ENCODE data around the gene SLC16A3. TPM values are rescaled to one million over a fixed set of nuclear protein-coding genes. Genes with fewer than 3 reads are reported as not detected.

SLC16A3 gene
- total RNA-seq, 1 experiment from 2014 or later = 28.7 TPM

DNA sequence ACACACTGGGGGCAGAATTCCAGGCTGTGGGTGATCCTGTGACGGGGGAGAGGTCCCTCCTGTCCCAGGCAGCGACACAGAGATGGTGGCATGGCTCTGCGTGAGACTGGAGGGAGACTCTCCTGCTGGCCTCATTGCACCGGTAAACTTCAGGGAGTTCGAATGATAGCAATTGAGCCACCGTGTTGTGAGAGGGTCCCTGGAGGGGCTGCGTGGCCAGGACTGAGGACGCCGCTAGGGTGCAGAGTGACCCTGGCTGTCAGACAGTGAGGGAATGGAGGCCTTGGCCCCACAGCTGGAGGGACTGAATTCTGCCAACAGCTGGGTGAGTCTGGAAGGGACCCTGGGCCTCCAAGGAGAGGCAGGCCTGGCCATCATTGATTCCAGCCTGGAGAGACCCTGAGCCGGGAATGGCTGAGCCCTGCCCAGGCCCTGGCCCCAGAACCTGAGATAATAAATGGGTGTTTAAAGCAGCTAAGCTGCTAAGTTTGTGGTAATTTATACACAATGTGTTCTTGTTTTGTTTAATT lies 48.8 kb upstream of the SLC16A3 start:
- POLR2A ChIA-PET = no interaction called here
- DNase-seq (ENCODE audit: low spot score) (no peak), ATAC-seq (no peak)
- no peak overlapping the region for H3K4me3 Mint-ChIP-seq
- no peak overlapping the region for H3K27ac Mint-ChIP-seq
- H3K27me3 Mint-ChIP-seq (ENCODE audit: low read depth) = peaks cover 64% of the 10 kb centered on the region
- peaks cover 25% of the 10 kb centered on the region for H3K36me3 Mint-ChIP-seq
- CTCF ChIA-PET = interaction anchor here (2.0 kb wide), 1 partner anchor 26 kb away, joined by 5 read pairs; no protein-coding TSS in a partner anchor
- H3K4me1 Mint-ChIP-seq = peaks cover 12% of the 10 kb centered on the region
- no peaks in the 10 kb centered on the region for H3K9me3 Mint-ChIP-seq
- TF ChIP-seq FOXP1 (CRISPR knock-in tag; IDR thresholded peaks at IDR 0.05; ENCODE audit: borderline replicate concordance) = no peak
- TF ChIP-seq, protein P1, sequence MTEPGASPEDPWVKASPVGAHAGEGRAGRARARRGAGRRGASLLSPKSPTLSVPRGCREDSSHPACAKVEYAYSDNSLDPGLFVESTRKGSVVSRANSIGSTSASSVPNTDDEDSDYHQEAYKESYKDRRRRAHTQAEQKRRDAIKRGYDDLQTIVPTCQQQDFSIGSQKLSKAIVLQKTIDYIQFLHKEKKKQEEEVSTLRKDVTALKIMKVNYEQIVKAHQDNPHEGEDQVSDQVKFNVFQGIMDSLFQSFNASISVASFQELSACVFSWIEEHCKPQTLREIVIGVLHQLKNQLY (CRISPR knock-in tag; IDR thresholded peaks at IDR 0.05) = no peak
- TF ChIP-seq, protein P2, sequence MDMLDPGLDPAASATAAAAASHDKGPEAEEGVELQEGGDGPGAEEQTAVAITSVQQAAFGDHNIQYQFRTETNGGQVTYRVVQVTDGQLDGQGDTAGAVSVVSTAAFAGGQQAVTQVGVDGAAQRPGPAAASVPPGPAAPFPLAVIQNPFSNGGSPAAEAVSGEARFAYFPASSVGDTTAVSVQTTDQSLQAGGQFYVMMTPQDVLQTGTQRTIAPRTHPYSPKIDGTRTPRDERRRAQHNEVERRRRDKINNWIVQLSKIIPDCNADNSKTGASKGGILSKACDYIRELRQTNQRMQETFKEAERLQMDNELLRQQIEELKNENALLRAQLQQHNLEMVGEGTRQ (CRISPR knock-in tag; IDR thresholded peaks at IDR 0.05) = no peak
- no peak for TF ChIP-seq ZNF416 (CRISPR knock-in tag; IDR thresholded peaks at IDR 0.05)
- TF ChIP-seq ARID4B (CRISPR knock-in tag; IDR thresholded peaks at IDR 0.05; ENCODE audit: borderline replicate concordance) = no peak
- TF ChIP-seq ATF1 (CRISPR knock-in tag; IDR thresholded peaks at IDR 0.05) = no peak
- TF ChIP-seq, protein P3, sequence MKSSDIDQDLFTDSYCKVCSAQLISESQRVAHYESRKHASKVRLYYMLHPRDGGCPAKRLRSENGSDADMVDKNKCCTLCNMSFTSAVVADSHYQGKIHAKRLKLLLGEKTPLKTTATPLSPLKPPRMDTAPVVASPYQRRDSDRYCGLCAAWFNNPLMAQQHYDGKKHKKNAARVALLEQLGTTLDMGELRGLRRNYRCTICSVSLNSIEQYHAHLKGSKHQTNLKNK (CRISPR knock-in tag; IDR thresholded peaks at IDR 0.05) = no peak
- TF ChIP-seq MXD4 (CRISPR knock-in tag; IDR thresholded peaks at IDR 0.05; ENCODE audit: borderline replicate concordance) = no peak
- TF ChIP-seq HMGA2 (CRISPR knock-in tag; IDR thresholded peaks at IDR 0.05) = no peak
- TF ChIP-seq, protein P4, sequence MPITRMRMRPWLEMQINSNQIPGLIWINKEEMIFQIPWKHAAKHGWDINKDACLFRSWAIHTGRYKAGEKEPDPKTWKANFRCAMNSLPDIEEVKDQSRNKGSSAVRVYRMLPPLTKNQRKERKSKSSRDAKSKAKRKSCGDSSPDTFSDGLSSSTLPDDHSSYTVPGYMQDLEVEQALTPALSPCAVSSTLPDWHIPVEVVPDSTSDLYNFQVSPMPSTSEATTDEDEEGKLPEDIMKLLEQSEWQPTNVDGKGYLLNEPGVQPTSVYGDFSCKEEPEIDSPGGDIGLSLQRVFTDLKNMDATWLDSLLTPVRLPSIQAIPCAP (CRISPR knock-in tag; IDR thresholded peaks at IDR 0.05) = no peak
- TF ChIP-seq CBFB (CRISPR knock-in tag; IDR thresholded peaks at IDR 0.05; ENCODE audit: low read depth) = no peak
- TF ChIP-seq, protein P5, sequence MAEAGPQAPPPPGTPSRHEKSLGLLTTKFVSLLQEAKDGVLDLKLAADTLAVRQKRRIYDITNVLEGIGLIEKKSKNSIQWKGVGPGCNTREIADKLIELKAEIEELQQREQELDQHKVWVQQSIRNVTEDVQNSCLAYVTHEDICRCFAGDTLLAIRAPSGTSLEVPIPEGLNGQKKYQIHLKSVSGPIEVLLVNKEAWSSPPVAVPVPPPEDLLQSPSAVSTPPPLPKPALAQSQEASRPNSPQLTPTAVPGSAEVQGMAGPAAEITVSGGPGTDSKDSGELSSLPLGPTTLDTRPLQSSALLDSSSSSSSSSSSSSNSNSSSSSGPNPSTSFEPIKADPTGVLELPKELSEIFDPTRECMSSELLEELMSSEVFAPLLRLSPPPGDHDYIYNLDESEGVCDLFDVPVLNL (CRISPR knock-in tag; IDR thresholded peaks at IDR 0.05; ENCODE audit: borderline replicate concordance, low read depth) = no peak
- no peak for TF ChIP-seq GRHL2 (CRISPR knock-in tag; IDR thresholded peaks at IDR 0.05; ENCODE audit: insufficient replicate concordance, severe bottlenecking)
- TF ChIP-seq ZNF138 (CRISPR knock-in tag; conservative IDR thresholded peaks at IDR 0.05) = no peak
- TF ChIP-seq, protein P6, sequence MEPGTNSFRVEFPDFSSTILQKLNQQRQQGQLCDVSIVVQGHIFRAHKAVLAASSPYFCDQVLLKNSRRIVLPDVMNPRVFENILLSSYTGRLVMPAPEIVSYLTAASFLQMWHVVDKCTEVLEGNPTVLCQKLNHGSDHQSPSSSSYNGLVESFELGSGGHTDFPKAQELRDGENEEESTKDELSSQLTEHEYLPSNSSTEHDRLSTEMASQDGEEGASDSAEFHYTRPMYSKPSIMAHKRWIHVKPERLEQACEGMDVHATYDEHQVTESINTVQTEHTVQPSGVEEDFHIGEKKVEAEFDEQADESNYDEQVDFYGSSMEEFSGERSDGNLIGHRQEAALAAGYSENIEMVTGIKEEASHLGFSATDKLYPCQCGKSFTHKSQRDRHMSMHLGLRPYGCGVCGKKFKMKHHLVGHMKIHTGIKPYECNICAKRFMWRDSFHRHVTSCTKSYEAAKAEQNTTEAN (CRISPR knock-in tag; IDR thresholded peaks at IDR 0.05) = no peak
- TF ChIP-seq TEAD4 (CRISPR knock-in tag; IDR thresholded peaks at IDR 0.05) = no peak
- TF ChIP-seq NR1H2 (CRISPR knock-in tag; IDR thresholded peaks at IDR 0.05) = no peak
- no peak for TF ChIP-seq TP53 (CRISPR knock-in tag; IDR thresholded peaks at IDR 0.05)

Data from WTC11 (cell line).